SK-N-SH treated with all-trans-retinoic acid at 6 μM for 48 hours (cell line): ENCODE measurements around the gene PARK7.

ENCODE experiments used
- ATAC-seq: fragments of 200-7000 bp; cut with Tn5 transposase; 3 replicates; pipeline ENCODE4 v1.9.1; 2020; ENCODE audit warnings: mild to moderate bottlenecking, moderate library complexity
- ARNTL ChIP-seq: fragments of 450-650 bp; formaldehyde crosslinking; IDR thresholded peaks from 2 replicates; pipeline ENCODE4 v1.5.0; 2020; ENCODE audit warnings: low read depth, mild to moderate bottlenecking, moderate library complexity, borderline replicate concordance
- BACH2 ChIP-seq: fragments of 250-450 bp; sonication (Bioruptor Pico); IDR thresholded peaks from 2 replicates; pipeline ENCODE4 v1.9.0; 2021; ENCODE audit warnings: mild to moderate bottlenecking, borderline replicate concordance
- CSDC2 ChIP-seq: fragments of 250-450 bp; sonication (Bioruptor Pico); IDR thresholded peaks from 2 replicates; pipeline ENCODE4 v1.5.0; 2020; ENCODE audit warnings: mild to moderate bottlenecking, moderate library complexity
- CSRNP3 ChIP-seq: fragments of 250-450 bp; sonication (Bioruptor Pico); IDR thresholded peaks from 2 replicates; pipeline ENCODE4 v1.5.1; 2021; ENCODE audit warnings: mild to moderate bottlenecking, moderate library complexity
- ESRRG ChIP-seq: fragments of 250-450 bp; sonication (Bioruptor Pico); IDR thresholded peaks from 2 replicates; pipeline ENCODE4 v1.6.1; 2021; ENCODE audit warnings: mild to moderate bottlenecking
- GLIS3 ChIP-seq: fragments of 250-450 bp; sonication (Bioruptor Pico); IDR thresholded peaks from 2 replicates; pipeline ENCODE4 v1.5.0; 2020; ENCODE audit warnings: mild to moderate bottlenecking, moderate library complexity
- ISL1 ChIP-seq: fragments of 250-450 bp; sonication (Bioruptor Pico); IDR thresholded peaks from 2 replicates; pipeline ENCODE4 v2.1.2; 2022; ENCODE audit warnings: mild to moderate bottlenecking, moderate library complexity
- OSR1 ChIP-seq: fragments of 250-450 bp; sonication (Bioruptor Pico); IDR thresholded peaks from 2 replicates; pipeline ENCODE4 v1.8.0; 2022; ENCODE audit warnings: moderate library complexity, mild to moderate bottlenecking, inconsistent platforms
- PATZ1 ChIP-seq: fragments of 250-450 bp; sonication (Bioruptor Pico); IDR thresholded peaks from 2 replicates; pipeline ENCODE4 v1.8.0; 2020; ENCODE audit warnings: mild to moderate bottlenecking, moderate library complexity, borderline replicate concordance
- PPARA ChIP-seq: fragments of 250-450 bp; sonication (Bioruptor Pico); IDR thresholded peaks from 2 replicates; pipeline ENCODE4 v1.5.0; 2020; ENCODE audit warnings: mild to moderate bottlenecking, borderline replicate concordance
- RARB ChIP-seq: fragments of 250-450 bp; sonication (Bioruptor Pico); IDR thresholded peaks from 2 replicates; pipeline ENCODE4 v1.8.0; 2021; ENCODE audit warnings: mild to moderate bottlenecking, moderate library complexity
- SNAI2 ChIP-seq: fragments of 250-450 bp; sonication (Bioruptor Pico); IDR thresholded peaks from 2 replicates; pipeline ENCODE4 v1.5.0; 2020; ENCODE audit warnings: mild to moderate bottlenecking, moderate library complexity
- TCF4 ChIP-seq: fragments of 250-450 bp; sonication (Bioruptor Pico); IDR thresholded peaks from 2 replicates; pipeline ENCODE4 v1.8.0; 2021; ENCODE audit warnings: mild to moderate bottlenecking, moderate library complexity, borderline replicate concordance
- TOX ChIP-seq: fragments of 250-450 bp; sonication (Bioruptor Pico); IDR thresholded peaks from 2 replicates; pipeline ENCODE4 v1.8.0; 2021; ENCODE audit warnings: mild to moderate bottlenecking, moderate library complexity, borderline replicate concordance
- TSHZ2 ChIP-seq: fragments of 250-450 bp; sonication (Bioruptor Pico); IDR thresholded peaks from 2 replicates; pipeline ENCODE4 v1.5.0; 2020; ENCODE audit warnings: mild to moderate bottlenecking, moderate library complexity
- ZC3H10 ChIP-seq: fragments of 250-450 bp; sonication (Bioruptor Pico); IDR thresholded peaks from 2 replicates; pipeline ENCODE4 v1.5.1; 2021; ENCODE audit warnings: mild to moderate bottlenecking, moderate library complexity
- ZFP3 ChIP-seq: fragments of 250-450 bp; sonication (Bioruptor Pico); IDR thresholded peaks from 2 replicates; pipeline ENCODE4 v1.5.0; 2020; ENCODE audit warnings: mild to moderate bottlenecking, moderate library complexity
- ZFP30 ChIP-seq: fragments of 450-650 bp; formaldehyde crosslinking; IDR thresholded peaks from 2 replicates; pipeline ENCODE4 v1.5.0; 2022; ENCODE audit warnings: mild to moderate bottlenecking, moderate library complexity
- ZNF565 ChIP-seq: fragments of 450-650 bp; formaldehyde crosslinking; conservative IDR thresholded peaks from 2 replicates; pipeline ENCODE4 v1.5.0; 2020; ENCODE audit warnings: low read depth, mild to moderate bottlenecking, moderate library complexity
- ZNF8 ChIP-seq: fragments of 450-650 bp; formaldehyde crosslinking; IDR thresholded peaks from 2 replicates; pipeline ENCODE4 v1.5.0; 2020; ENCODE audit warnings: mild to moderate bottlenecking, moderate library complexity
- TF ChIP-seq, protein P1 (sequence below): fragments of 250-450 bp; sonication (Bioruptor Pico); IDR thresholded peaks from 2 replicates; pipeline ENCODE4 v1.5.1; 2020; ENCODE audit warnings: low read depth, mild to moderate bottlenecking, moderate library complexity
- TF ChIP-seq, protein P2 (sequence below): fragments of 250-450 bp; sonication (Bioruptor Pico); IDR thresholded peaks from 2 replicates; pipeline ENCODE4 v1.8.0; 2021; ENCODE audit warnings: low read depth, mild to moderate bottlenecking, moderate library complexity, borderline replicate concordance

Gene PARK7

GRCh38 chr1:7961216-7962013 lies at the start of gene PARK7:
Gene PARK7 (plus strand): TSS chr1:7961711. CDS start chr1:7962786, 1,075 bp downstream.
- TF ChIP-seq TCF4 (no peak; the same call in 1 of the 2 replicates), SNAI2 (CRISPR knock-in tag) (no peak), ZNF8 (CRISPR knock-in tag) (no peak), OSR1 (no peak), RARB (CRISPR knock-in tag) (no peak), ZFP3 (CRISPR knock-in tag) (no peak), CSDC2 (CRISPR knock-in tag) (no peak), TSHZ2 (no peak; the same call in 1 of the 2 replicates), ESRRG (CRISPR knock-in tag) (no peak)
- ATAC-seq = peak; percentile 99

GRCh38 chr1:7912145-7912544 lies 49.4 kb upstream of the PARK7 start:
- TF ChIP-seq PPARA (CRISPR knock-in tag) (no peak), ARNTL (CRISPR knock-in tag) (no peak), BACH2 (CRISPR knock-in tag) (no peak), GLIS3 (CRISPR knock-in tag) (no peak), ZC3H10 (CRISPR knock-in tag) (no peak), ZNF565 (CRISPR knock-in tag) (no peak), CSDC2 (CRISPR knock-in tag) (no peak), TOX (CRISPR knock-in tag) (no peak), SNAI2 (CRISPR knock-in tag) (no peak), ESRRG (CRISPR knock-in tag) (no peak), ISL1 (CRISPR knock-in tag) (no peak), TCF4 (no peak)
- TF ChIP-seq, protein P1, sequence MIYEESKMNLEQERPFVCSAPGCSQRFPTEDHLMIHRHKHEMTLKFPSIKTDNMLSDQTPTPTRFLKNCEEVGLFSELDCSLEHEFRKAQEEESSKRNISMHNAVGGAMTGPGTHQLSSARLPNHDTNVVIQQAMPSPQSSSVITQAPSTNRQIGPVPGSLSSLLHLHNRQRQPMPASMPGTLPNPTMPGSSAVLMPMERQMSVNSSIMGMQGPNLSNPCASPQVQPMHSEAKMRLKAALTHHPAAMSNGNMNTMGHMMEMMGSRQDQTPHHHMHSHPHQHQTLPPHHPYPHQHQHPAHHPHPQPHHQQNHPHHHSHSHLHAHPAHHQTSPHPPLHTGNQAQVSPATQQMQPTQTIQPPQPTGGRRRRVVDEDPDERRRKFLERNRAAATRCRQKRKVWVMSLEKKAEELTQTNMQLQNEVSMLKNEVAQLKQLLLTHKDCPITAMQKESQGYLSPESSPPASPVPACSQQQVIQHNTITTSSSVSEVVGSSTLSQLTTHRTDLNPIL (CRISPR knock-in tag) = no peak
- TF ChIP-seq, protein P2, sequence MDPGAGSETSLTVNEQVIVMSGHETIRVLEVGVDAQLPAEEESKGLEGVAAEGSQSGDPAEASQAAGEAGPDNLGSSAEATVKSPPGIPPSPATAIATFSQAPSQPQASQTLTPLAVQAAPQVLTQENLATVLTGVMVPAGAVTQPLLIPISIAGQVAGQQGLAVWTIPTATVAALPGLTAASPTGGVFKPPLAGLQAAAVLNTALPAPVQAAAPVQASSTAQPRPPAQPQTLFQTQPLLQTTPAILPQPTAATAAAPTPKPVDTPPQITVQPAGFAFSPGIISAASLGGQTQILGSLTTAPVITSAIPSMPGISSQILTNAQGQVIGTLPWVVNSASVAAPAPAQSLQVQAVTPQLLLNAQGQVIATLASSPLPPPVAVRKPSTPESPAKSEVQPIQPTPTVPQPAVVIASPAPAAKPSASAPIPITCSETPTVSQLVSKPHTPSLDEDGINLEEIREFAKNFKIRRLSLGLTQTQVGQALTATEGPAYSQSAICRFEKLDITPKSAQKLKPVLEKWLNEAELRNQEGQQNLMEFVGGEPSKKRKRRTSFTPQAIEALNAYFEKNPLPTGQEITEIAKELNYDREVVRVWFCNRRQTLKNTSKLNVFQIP (CRISPR knock-in tag) = no peak
- ATAC-seq = no peak

- ATAC-seq = no peak
- TF ChIP-seq RARB (CRISPR knock-in tag) (no peak), BACH2 (CRISPR knock-in tag) (no peak), ZC3H10 (CRISPR knock-in tag) (no peak), PATZ1 (CRISPR knock-in tag) (no peak), PPARA (CRISPR knock-in tag) (no peak), ZFP3 (CRISPR knock-in tag) (no peak), ZNF8 (CRISPR knock-in tag) (no peak), ZFP30 (CRISPR knock-in tag) (no peak), SNAI2 (CRISPR knock-in tag) (no peak), CSRNP3 (CRISPR knock-in tag) (no peak)
- TF ChIP-seq, protein P2 (CRISPR knock-in tag) = no peak
These were observed 48.6 kb upstream of the PARK7 start for GRCh38 chr1:7912743-7913557.
